ENCODE measurements around the gene REPIN1.

Gene REPIN1

DNA sequence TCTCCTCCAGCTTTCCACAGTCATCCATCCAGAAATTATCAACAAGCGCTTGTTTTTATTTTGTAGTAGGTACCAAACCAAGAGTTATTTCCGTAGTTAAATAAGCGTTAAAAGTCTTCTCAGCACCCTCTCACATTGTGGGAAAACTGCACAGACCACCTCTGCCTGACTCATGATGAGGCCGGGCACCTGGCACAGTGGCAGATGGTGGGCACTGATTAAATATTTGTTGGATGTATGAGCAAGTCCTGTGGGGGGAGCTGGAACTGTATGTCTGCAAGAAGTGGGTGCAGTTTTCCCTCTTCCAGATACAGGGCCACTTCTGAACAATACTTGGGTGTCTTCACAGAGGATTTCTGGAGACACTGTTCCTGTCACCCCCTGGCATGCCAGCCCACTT is 5.3 kb upstream of the REPIN1 start:
- no peak for DNase-seq
- no peak for TF ChIP-seq CTCF (IDR thresholded peaks at IDR 0.05; ENCODE audit: low read depth, low read length)
- Histone ChIP-seq H3K27ac (no peak overlapping the region), H3K9me3 (ENCODE audit: severe bottlenecking) (no peaks in the 10 kb centered on the region), H3K4me3 (ENCODE audit: low read depth, low read length) (no peak overlapping the region), H3K36me3 (no peaks in the 10 kb centered on the region), H3K27me3 (ENCODE audit: insufficient read depth, low read depth, severe bottlenecking) (no peaks in the 10 kb centered on the region)

DNA sequence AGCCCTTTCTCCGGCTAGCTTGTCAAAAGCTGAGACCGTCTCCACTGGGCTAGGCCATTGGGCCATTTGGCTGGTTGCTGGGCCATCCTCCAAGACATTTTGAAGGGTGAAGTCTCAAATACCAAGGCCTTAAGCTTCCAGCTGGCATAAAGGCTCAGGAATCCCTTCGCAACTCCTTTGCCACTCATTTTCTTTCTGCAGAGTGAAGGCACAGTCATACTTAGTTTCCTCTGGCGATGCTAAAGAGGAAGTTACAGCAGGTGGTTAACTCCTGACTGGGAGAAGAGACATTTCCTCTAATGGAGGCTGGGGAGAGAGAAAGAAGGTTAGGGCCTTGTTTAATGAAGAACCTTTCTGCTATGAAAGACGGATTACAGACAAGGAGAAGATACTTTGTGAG is 4.8 kb upstream of the REPIN1 start:
- H3K36me3 ChIP-seq, result no peaks in the 10 kb centered on the region
- no peak overlapping the region for H3K27ac ChIP-seq
- H3K9me3 ChIP-seq (ENCODE audit: severe bottlenecking), result no peaks in the 10 kb centered on the region
- no peaks in the 10 kb centered on the region for H3K27me3 ChIP-seq (ENCODE audit: insufficient read depth, low read depth, severe bottlenecking)
- H3K4me3 ChIP-seq (ENCODE audit: low read depth, low read length), result no peak overlapping the region
- DNase-seq, result no peak
- no peak for TF ChIP-seq CTCF (IDR thresholded peaks at IDR 0.05; ENCODE audit: low read depth, low read length)

DNA sequence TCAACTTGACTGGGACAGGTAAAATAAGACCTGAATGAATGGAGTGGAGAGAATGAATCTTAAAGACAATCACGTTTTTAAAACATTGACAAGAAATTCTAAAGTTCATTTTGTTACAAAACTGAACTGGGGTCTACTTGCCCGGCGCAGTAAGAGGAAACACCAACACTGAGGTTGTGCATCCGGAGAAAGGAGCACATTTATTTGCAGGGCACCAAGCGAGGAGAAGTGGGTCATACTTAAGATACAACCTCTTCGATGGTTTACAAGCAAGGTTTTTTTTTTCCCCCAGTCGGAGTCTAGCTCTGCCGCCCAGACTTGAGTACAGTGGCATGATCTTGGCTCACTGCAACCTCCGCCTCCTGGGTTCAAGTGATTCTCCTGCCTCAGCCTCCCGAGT is 3.4 kb upstream of the REPIN1 start:
- no peak overlapping the region for H3K27ac ChIP-seq
- H3K36me3 ChIP-seq, result peaks cover 13% of the 10 kb centered on the region
- no peaks in the 10 kb centered on the region for H3K9me3 ChIP-seq (ENCODE audit: severe bottlenecking)
- no peak for TF ChIP-seq CTCF (IDR thresholded peaks at IDR 0.05; ENCODE audit: low read depth, low read length)
- DNase-seq, result no peak
- H3K27me3 ChIP-seq (ENCODE audit: insufficient read depth, low read depth, severe bottlenecking), result no peaks in the 10 kb centered on the region
- no peak overlapping the region for H3K4me3 ChIP-seq (ENCODE audit: low read depth, low read length)

- peaks cover 19% of the 10 kb centered on the region for H3K36me3 ChIP-seq
- no peak for DNase-seq
- no peak overlapping the region for H3K27ac ChIP-seq
- no peaks in the 10 kb centered on the region for H3K9me3 ChIP-seq (ENCODE audit: severe bottlenecking)
- H3K4me3 ChIP-seq (ENCODE audit: low read depth, low read length), result no peak overlapping the region
- TF ChIP-seq CTCF (IDR thresholded peaks at IDR 0.05; ENCODE audit: low read depth, low read length), result no peak
- H3K27me3 ChIP-seq (ENCODE audit: insufficient read depth, low read depth, severe bottlenecking), result no peaks in the 10 kb centered on the region
Measured at GRCh38 chr7:150365673-150366398, 2.8 kb upstream of the REPIN1 start.

DNA sequence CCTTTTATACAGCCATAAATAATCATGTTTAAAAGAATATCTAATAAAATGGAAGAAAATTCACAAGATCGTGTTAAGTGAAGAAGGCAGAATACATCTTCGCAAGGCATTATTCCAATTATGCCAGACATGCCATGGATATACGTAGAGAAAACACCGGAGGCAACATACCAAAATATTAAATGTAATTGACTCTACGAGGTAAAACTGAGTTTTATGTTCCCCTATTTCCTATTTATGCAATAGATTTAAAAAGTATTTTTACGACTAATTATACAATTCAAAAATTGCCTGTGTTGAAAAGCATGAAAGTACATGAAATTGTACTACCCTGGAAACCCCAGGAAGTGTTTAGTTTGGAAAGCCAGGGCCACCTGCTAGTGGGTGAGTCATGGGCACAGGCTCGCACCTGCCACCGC is 936 bp upstream of the REPIN1 start:
- peak overlapping the region; percentile 69 for H3K4me3 ChIP-seq (ENCODE audit: low read depth, low read length)
- TF ChIP-seq CTCF (IDR thresholded peaks at IDR 0.05; ENCODE audit: low read depth, low read length), result no peak
- H3K9me3 ChIP-seq (ENCODE audit: severe bottlenecking), result no peaks in the 10 kb centered on the region
- peak overlapping the region; percentile 98 for H3K27ac ChIP-seq
- H3K36me3 ChIP-seq, result peaks cover 38% of the 10 kb centered on the region
- no peaks in the 10 kb centered on the region for H3K27me3 ChIP-seq (ENCODE audit: insufficient read depth, low read depth, severe bottlenecking)
- no peak for DNase-seq
